GM19438 (cell line): ENCODE results near the gene ADAM19.
A peak's percentile ranks its signal among the peaks of the same experiment; 100 is the strongest.

ENCODE experiments used
- ATAC-seq: cut with Tn5 transposase; IDR thresholded peaks from one replicate; pipeline ENCODE4 v1.9.1; 2021; ENCODE audit warnings: low read depth; ENCODE audit not compliant: unreplicated experiment

The ADAM19 gene

DNA sequence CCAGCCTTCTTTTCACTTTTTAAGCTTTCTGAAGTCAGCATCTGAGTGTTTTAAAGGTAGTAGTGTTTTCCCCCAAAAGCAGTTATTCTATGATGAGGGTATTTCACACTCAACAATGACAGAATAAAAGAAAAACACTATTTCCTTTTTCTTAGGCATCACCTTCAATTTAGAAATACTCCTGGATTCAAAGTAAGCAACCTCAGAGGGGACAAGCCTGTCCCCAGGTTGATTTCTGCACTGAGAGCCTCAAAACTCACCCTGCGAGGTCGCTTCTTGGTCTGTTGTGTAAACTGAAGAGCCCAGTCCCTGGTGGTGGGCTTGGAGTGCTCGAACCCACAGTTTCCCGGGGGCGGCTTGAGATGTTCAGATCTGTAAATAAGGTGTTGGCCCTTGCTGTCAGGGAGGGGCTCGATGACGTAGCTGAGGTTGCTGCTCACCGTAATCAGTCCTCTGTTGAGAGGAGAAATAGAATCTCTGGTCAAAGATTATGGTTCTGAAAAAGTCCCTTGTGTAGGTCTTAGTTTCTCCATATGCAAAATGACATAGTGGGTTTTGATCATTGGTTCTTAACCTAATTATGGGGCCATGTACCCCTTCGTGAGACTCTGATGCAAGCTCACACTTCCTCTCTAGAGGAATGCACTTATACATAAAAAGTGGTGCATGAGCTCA is 55.9 kb downstream of the ADAM19 start:
- no peak for ATAC-seq

DNA sequence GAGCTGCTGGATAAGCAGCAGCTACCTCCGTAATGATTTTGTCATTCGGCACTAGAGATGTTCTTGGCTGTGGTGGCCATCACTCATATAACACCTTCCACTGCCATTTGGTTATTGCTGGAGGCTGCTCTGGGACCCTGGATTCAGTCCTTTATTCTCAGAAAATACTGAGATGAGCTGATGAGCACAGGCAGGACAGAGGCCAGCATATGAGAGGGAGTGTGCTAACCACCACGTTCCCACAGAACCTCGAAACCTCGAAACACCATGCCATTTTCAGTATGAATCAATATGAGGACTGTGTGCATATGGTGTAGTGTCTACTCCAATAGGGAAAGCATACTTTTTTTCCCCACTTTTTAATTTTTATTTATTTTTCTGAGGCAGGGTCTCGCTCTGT is 56.6 kb downstream of the ADAM19 start:
- ATAC-seq: peak; percentile 68

GRCh38 chr5:157516626-157517325 is 58.8 kb downstream of the ADAM19 start:
- ATAC-seq: no peak

- ATAC-seq: no peak
These were observed 59.6 kb downstream of the ADAM19 start for GRCh38 chr5:157516006-157516405.

DNA sequence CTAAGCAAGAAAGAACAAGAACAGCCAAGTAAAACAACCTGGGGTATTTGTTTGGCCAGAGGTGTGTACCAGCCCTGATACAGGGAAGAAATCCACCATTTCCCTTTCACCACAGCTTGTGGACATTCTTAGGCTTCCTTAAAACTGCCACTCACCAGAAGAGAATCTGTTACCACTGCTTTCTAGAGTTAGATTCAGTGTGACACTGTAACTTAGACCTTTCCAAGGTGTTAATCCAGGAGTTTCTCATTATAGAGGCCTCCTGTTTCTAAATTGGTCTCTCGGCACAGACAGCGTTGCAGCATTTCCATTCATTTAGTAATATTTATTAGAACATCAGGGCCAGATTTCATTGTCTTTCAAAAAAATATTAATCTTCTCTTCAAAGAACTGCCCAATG is 60.6 kb downstream of the ADAM19 start:
- ATAC-seq: no peak

DNA sequence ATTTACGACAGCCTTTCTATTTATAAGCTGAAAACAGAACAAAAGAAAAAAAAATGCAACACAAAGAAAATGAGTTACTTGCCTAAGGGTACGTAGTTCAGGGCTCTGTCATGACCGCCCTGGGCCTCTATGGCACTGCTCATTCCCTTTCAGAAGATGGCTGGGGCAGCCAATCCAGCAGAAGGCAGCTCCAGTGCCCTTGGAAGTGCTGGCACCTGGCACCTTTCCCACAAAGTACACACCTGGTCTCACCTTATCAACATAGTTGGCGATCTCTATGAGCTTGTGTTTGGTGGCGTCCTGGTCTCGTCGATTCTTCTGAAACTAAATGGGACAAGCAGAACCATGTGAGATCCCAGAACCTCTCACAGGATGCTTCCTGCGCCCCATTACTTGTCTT is 62.4 kb downstream of the ADAM19 start:
- no peak for ATAC-seq

- ATAC-seq: no peak
These were observed 63.6 kb downstream of the ADAM19 start for GRCh38 chr5:157511651-157512644.

DNA sequence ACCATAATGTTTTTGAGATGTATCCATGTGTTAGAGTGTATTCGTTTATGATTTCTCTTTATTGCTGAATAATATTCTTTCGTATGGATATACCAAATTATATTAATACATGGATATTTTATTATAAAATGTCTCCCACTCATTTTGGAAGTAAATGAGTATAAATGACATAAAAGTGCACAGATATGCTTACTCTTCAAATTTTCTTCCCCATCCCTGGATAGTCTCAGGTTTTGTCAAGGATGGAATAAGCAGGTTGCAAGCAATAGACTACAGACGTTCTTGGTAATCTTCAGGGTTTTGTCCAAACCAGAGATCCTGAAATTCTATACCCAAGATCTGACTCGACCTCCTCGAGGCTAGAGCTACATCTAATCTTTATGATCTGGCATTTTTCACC is 64.9 kb downstream of the ADAM19 start:
- ATAC-seq: no peak

DNA sequence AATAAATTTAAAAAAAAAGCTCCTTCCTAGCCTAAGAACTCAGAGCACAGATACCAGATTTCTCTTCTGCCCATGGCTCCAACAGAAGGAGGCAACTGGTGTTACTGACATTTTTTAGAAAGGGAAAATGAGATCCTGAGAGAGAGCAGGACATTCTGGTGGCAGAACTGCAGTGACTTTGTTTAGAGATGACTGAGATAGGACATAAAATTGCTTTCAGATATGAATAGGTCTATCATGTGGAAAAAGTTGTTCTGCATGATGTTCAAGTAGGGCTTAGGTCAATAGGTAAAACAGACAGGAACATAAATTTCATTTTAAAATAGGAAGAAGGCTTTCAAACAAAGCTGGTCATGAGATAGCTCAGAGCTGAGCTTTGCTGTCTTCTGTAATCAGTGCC is 66.0 kb downstream of the ADAM19 start:
- ATAC-seq: peak; percentile 73

DNA sequence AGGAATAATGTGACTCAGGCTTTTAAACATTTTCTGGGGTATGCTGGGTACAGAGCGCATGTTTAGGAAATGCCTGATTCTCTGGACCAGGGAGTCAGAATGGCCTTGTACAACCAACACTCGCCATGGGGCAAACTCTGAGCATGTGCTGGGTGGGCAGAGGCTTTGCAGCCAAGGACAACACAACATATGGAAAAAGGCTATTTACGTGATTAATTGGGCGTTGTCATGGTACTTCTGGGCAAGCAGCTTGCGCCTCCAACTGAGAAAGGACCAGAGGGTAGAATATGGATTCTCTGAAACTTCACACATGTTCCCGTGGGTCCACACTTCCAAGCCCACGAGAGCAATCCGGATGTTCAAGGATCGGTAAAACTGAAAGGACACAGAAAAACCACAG is 66.5 kb downstream of the ADAM19 start:
- no peak for ATAC-seq

DNA sequence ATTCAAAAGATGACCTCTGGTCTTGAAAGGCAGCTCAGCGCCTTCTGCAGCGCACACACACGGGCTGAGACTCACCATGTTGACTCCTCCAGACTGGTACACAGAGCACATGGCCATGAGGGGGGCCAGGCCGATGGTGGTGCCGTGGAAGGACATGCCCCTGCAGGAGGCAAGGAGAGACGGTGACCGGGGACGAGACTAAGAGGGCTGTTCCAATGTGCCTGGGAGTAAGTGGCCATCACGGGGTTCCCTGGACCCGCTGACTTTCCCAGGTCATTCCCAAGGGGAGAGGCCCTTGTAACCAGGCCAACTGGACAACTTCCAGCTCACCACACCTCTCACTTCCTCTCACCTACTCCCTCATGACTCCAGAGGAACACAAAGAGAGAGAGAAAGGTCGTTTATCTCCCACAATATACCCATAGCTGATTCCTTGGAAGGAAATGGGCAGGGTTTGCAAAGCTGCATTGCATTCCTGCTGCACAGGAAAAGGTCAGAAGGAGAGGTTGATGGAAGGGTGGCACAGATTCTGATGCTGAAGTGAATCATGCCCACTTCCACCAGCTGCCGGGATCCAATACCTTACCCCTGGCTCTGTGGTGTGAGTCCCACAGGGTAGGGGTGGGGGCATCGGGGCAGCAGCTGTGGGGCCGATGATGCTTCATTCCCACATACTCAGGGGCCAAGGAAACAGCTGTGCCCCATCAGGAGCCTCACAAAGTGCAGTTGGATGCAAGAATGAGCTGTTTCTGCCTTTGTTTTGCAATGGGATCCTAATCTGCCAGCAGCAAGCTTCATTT is 68.4 kb downstream of the ADAM19 start:
- no peak for ATAC-seq

DNA sequence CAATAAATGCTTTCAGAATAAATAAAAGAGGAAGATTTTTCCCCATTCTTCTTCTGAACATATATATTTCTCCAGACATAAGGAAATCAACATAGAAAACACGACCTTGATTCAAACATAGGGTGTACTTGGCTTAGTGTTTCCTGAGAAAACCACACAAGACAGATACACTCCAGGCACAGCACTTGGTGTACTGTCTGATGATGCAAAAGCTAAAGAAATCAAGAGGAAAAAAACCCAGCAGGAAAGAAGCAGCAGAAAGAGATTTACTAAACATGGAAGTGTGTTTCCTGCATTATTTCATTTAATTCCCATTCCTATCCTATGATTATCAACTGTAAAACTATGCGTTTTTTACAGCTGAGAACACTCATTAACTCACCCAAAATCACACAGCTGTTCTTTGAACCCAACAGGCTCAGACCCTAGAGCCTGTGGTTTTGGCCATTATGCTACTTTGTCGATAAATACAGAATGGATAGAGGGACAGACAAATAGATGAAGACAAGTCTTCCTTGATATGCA is 69.4 kb downstream of the ADAM19 start:
- no peak for ATAC-seq

GRCh38 chr5:157505496-157505895 is 70.1 kb downstream of the ADAM19 start:
- no peak for ATAC-seq

DNA sequence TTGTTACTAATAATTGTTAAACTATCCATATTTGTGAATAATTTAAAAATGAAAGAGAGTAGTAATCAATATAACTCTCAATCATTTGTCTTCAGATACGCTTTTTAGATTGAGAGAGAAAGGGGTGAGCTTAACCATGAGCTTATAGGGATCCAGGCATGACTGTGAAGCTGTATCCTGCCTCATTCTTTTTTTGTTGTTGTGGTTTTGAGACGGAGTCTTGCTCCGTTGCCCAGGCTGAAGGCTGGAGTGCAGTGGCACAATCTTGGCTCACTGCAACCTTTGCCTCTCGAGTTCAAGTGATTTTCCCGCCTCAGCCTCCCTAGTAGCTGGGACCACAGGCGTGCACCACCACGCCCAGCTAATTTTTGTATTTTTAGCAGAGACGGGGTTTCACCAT is 71.5 kb downstream of the ADAM19 start:
- ATAC-seq: no peak

GRCh38 chr5:157502143-157502647 is 73.4 kb downstream of the ADAM19 start:
- ATAC-seq: peak; percentile 75

- no peak for ATAC-seq
These were observed 77.5 kb downstream of the ADAM19 start for GRCh38 chr5:157497875-157498611.

DNA sequence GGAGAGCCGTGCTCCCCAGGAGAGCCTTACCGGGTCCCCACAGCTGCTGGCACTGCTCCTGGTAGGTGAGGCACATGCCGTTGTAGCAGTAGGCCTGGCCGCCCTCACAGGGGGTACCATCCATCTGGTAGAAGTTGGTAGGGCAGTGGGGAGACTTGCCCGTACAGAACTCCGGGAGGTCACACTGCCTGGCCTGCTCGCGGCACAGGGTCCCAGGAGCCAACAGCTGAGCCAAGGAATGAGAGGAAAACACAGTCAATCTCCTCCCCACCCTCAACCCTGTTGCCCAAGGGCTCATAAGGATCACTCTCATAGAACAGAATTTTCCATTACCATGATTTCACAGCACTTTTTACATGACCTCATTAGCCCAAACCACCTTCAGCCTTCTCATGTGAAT is 78.7 kb downstream of the ADAM19 start:
- ATAC-seq: no peak

GRCh38 chr5:157494178-157494832 is 81.3 kb downstream of the ADAM19 start:
- no peak for ATAC-seq

DNA sequence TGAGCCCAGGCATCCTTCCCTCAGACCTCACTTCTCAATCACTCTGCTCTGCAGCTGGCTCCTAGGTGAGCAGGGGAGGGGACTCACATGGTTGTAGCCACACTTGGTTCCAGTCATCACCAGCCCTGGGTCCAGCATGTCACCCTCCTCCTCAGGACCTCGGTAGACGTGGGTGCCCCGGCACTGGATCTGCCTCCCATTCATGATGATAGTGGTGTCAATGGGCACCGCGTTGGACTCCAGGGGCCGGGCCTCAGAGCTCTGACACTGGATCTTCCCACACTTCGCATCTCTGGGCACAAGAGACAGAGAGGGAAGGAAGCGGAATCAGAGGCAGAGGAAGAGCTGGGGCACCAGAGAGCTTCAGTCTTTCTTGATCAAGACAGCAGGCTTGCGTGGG is 82.7 kb downstream of the ADAM19 start:
- no peak for ATAC-seq
